GM23248 (cell line): ENCODE results near the gene IRF9. TPM values are rescaled to one million over a fixed set of nuclear protein-coding genes. Genes with fewer than 3 reads are reported as not detected.

ENCODE experiments used
- DNase-seq: peaks from one replicate; pipeline ENCODE4 v3.0.0-alpha.2; 2015
- H2AFZ ChIP-seq: fragments of 200-600 bp; sonication (generic); 2 replicates; pipeline ENCODE4 v1.6.1; 2016; ENCODE audit warnings: antibody characterized with exemption
- H3F3A ChIP-seq: fragments of 200-600 bp; sonication (generic); 2 replicates; pipeline ENCODE4 v1.6.1; 2016; ENCODE audit warnings: mild to moderate bottlenecking, antibody characterized with exemption, mixed run types; ENCODE audit not compliant: insufficient read depth
- H3K27ac ChIP-seq: fragments of 200-600 bp; sonication (generic); 2 replicates; pipeline ENCODE4 v1.5.1; 2016; ENCODE audit warnings: mild to moderate bottlenecking
- H3K27me3 ChIP-seq: fragments of 200-600 bp; sonication (generic); replicated peaks from 2 replicates; pipeline ENCODE4 v1.6.1; 2016; ENCODE audit warnings: mild to moderate bottlenecking; ENCODE audit not compliant: insufficient read depth
- H3K36me3 ChIP-seq: fragments of 200-600 bp; sonication (generic); 2 replicates; pipeline ENCODE4 v1.6.1; 2016; ENCODE audit warnings: low read depth, mild to moderate bottlenecking
- H3K4me1 ChIP-seq: fragments of 200-600 bp; sonication (generic); 2 replicates; pipeline ENCODE4 v1.6.1; 2016; ENCODE audit warnings: mild to moderate bottlenecking; ENCODE audit not compliant: insufficient read depth
- H3K4me2 ChIP-seq: fragments of 200-600 bp; sonication (generic); one replicate; pipeline ENCODE4 v1.6.1; 2016; ENCODE audit warnings: mild to moderate bottlenecking; ENCODE audit not compliant: unreplicated experiment
- H3K4me3 ChIP-seq: fragments of 200-600 bp; sonication (generic); 2 replicates; pipeline ENCODE4 v1.5.1; 2016; ENCODE audit warnings: mild to moderate bottlenecking
- H3K79me2 ChIP-seq: fragments of 200-600 bp; sonication (generic); 2 replicates; pipeline ENCODE4 v1.6.1; 2016; ENCODE audit warnings: mild to moderate bottlenecking; ENCODE audit not compliant: insufficient read depth
- H3K9ac ChIP-seq: fragments of 200-600 bp; sonication (generic); 2 replicates; pipeline ENCODE4 v1.6.1; 2016; ENCODE audit warnings: mild to moderate bottlenecking
- H3K9me2 ChIP-seq: fragments of 200-600 bp; sonication (generic); 2 replicates; pipeline ENCODE4 v1.6.1; 2016; ENCODE audit warnings: mixed run types, mild to moderate bottlenecking, moderate library complexity; ENCODE audit not compliant: insufficient read depth
- H3K9me3 ChIP-seq: fragments of 200-600 bp; sonication (generic); one replicate; pipeline ENCODE4 v1.6.1; 2017; ENCODE audit warnings: low read depth
- H4K20me1 ChIP-seq: fragments of 200-600 bp; sonication (generic); 2 replicates; pipeline ENCODE4 v1.6.0; 2016; ENCODE audit not compliant: insufficient read depth
- EZH2 ChIP-seq: fragments of 200-600 bp; sonication (generic); IDR thresholded peaks from 2 replicates; pipeline ENCODE4 v1.6.1; 2018; ENCODE audit warnings: antibody characterized with exemption, mild to moderate bottlenecking; ENCODE audit not compliant: insufficient read depth, poor library complexity, severe bottlenecking
- EZH2phosphoT487 ChIP-seq: fragments of 200-600 bp; sonication (generic); IDR thresholded peaks from 2 replicates; pipeline ENCODE4 v1.6.1; 2018; ENCODE audit warnings: antibody characterized with exemption, moderate library complexity, mild to moderate bottlenecking, low read depth; ENCODE audit not compliant: insufficient read depth
- WGBS, 2 experiments: methylation state at CpG; one replicate each; pipeline ENCODE4 v1.1.6; 2015 to 2017; ENCODE audit warnings: low lambda C conversion rate in 2 of 2, low coverage in 1 of 2; ENCODE audit errors: missing lambda C conversion rate in 2 of 2; 5-methylcytosine and 5-hydroxymethylcytosine counted together
- in situ Hi-C: fragments of 300-500 bp; cut with MboI; formaldehyde crosslinking; loops from 2 replicates; pipeline ENCODE4 v1.15.0; 2020
- polyA plus RNA-seq: library from polyadenylated mRNA; unstranded; fragments of >200 nt; fragmentation: Nextera tagmentation; extraction: Ambion mirVana; gene quantifications from 2 replicates; pipeline ENCODE4 v1.2.1, GENCODE V29; 2016
- total RNA-seq: library from RNA; depleted of rRNA; stranded (reverse); fragments of >200 nt; shearing (Covaris generic); gene quantifications from 2 replicates; pipeline ENCODE4 v1.2.3, GENCODE V29; 2014

IRF9 gene
- total and polyA plus RNA-seq, 2 experiments from 2014 or later = 56.7 to 87.1 TPM

DNA sequence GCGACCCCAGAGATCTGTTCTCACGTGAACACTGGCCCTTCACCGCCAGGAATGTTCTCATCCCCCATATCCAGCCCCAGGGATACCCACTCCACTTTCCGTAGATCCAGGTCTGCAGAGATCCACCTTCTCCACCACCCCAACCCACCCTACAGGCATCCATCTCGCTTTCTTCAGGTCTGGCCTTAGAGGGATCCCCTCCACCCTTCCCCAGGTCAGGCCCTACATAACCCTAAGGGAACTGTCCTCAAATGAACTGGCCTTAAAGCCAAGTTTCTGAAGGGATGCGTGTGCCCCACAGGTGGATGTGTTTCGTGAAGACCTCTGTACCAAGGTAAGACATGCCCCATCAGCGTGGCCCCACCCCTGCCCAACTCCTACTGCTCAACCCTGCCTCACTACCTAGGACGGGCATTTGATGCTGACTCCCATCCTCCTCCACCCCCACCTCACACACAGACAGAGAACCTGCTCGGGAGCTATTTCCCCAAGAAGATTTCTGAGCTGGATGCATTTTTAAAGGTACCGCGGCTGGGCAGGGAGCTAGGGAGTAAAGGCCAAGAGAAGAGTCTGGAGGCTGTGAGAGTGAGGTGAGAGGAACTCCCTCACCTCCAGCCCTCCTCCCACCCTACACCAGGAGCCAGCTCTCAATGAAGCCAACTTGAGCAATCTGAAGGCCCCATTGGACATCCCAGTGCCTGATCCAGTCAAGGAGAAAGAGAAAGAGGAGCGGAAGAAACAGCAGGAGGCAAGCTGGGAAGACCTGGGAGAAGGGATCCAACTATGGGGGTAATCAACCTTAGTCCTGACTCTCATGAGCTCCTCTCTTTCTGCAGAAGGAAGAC lies 24.2 kb upstream of the IRF9 start:
- in situ Hi-C loops = no loop called here
- Histone ChIP-seq H4K20me1 (no peaks in the 10 kb centered on the region), H3K79me2 (peaks cover 45% of the 10 kb centered on the region), H3K9me3 (no peaks in the 10 kb centered on the region), H2AFZ (peak overlapping the region; percentile 95; the same call in 1 of the 2 replicates), H3F3A (peaks cover 2% of the 10 kb centered on the region), H3K27ac (no peak overlapping the region), H3K9me2 (no peaks in the 10 kb centered on the region), H3K4me3 (peak overlapping the region; percentile 90), H3K27me3 (no peaks in the 10 kb centered on the region), H3K9ac (peak overlapping the region; percentile 93), H3K4me1 (peaks cover 14% of the 10 kb centered on the region; the same call in 1 of the 2 replicates), H3K36me3 (peaks cover 12% of the 10 kb centered on the region; the same call in 1 of the 2 replicates), H3K4me2 (peak overlapping the region; percentile 87)
- WGBS, 2 experiments = 42 to 43% methylated on average over 13 of the region's 13 CpGs
- TF ChIP-seq EZH2phosphoT487 (no peak), EZH2 (no peak)
- DNase-seq = no peak

DNA sequence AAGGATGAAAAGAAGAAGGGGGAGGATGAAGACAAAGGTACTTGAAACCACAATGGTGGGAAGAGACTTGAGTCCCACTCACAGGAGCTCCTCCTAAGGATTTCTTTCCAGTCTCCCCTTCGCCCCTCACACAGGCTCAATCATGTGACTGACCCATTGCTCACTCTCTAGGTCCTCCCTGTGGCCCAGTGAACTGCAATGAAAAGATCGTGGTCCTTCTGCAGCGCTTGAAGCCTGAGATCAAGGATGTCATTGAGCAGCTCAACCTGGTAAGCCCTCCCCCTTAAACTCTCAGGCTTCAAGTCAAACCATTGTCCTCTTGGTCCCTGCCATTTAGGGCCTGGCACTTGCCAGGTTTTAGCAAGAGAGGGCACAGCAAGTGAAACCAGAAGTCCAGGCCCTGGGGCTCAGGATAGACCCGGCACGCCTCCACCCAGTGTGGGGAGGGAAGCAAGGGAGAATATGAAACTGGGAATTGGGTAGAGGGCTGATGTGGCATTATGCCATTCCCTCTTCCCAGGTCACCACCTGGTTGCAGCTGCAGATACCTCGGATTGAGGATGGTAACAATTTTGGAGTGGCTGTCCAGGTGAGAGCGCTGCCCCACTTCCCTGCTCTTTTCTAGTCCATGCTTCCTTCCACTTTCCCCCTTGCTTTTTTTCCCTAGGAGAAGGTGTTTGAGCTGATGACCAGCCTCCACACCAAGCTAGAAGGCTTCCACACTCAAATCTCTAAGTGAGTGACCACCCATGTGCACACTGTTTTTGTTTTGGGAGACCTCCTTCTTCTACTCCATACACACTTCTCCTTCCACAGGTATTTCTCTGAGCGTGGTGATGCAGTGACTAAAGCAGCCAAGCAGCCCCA lies 23.3 kb upstream of the IRF9 start:
- Histone ChIP-seq H3K9me3 (no peaks in the 10 kb centered on the region), H4K20me1 (no peaks in the 10 kb centered on the region), H3K9me2 (no peaks in the 10 kb centered on the region), H3K4me3 (no peak overlapping the region), H3K27me3 (no peaks in the 10 kb centered on the region), H3K79me2 (peaks cover 45% of the 10 kb centered on the region), H3K4me1 (peaks cover 18% of the 10 kb centered on the region; the same call in 1 of the 2 replicates), H3K4me2 (no peak overlapping the region), H2AFZ (no peak overlapping the region), H3K36me3 (peaks cover 12% of the 10 kb centered on the region; the same call in 1 of the 2 replicates), H3K9ac (no peak overlapping the region), H3K27ac (no peak overlapping the region), H3F3A (peaks cover 9% of the 10 kb centered on the region)
- no peak for DNase-seq
- TF ChIP-seq EZH2 (no peak), EZH2phosphoT487 (no peak)
- 81 to 88% methylated on average over 8 of the region's 8 CpGs for WGBS, 2 experiments
- in situ Hi-C loops = no loop called here

- peaks cover 45% of the 10 kb centered on the region for H3K79me2 ChIP-seq
- peaks cover 25% of the 10 kb centered on the region for H3K4me1 ChIP-seq
- H3K4me3 ChIP-seq = no peak overlapping the region
- peaks cover 12% of the 10 kb centered on the region; the same call in 1 of the 2 replicates for H3K36me3 ChIP-seq
- H4K20me1 ChIP-seq = no peaks in the 10 kb centered on the region
- no peak for TF ChIP-seq EZH2
- no peak for TF ChIP-seq EZH2phosphoT487
- H3K9me2 ChIP-seq = no peaks in the 10 kb centered on the region
- DNase-seq = no peak
- in situ Hi-C loops = no loop called here
- peaks cover 17% of the 10 kb centered on the region for H3F3A ChIP-seq
- no peak overlapping the region for H3K27ac ChIP-seq
- no peaks in the 10 kb centered on the region for H3K9me3 ChIP-seq
- H3K27me3 ChIP-seq = no peaks in the 10 kb centered on the region
- H2AFZ ChIP-seq = no peak overlapping the region
- H3K9ac ChIP-seq = no peak overlapping the region
- H3K4me2 ChIP-seq = no peak overlapping the region
- 87 to 88% methylated on average over 13 of the region's 13 CpGs for WGBS, 2 experiments
These were observed 22.4 kb upstream of the IRF9 start for GRCh38 chr14:24138396-24139271.
